ENCODE data around the gene HOXD8. TPM values are rescaled to one million over a fixed set of nuclear protein-coding genes. Genes with fewer than 3 reads are reported as not detected.

Gene HOXD8
- total and polyA plus RNA-seq, 9 donors = 13.9 to 39.3 (median 26.2) TPM

- Histone ChIP-seq H3K4me1 (ENCODE audit: control insufficient read depth, insufficient read depth, low read length) (peaks cover 17% of the 10 kb centered on the region), H3K27ac (ENCODE audit: low read length) (no peak overlapping the region), H3K36me3 (ENCODE audit: control insufficient read depth, insufficient read depth, low read length) (no peaks in the 10 kb centered on the region), H3K4me3 (ENCODE audit: low read length) (peak overlapping the region; percentile 57), H3K9me3 (replicated peaks; ENCODE audit: control insufficient read depth, low read depth, low read length) (no peaks in the 10 kb centered on the region), H3K27me3 (ENCODE audit: control insufficient read depth, insufficient read depth, low read length) (peaks cover 90% of the 10 kb centered on the region)
- no peak for DNase-seq
- WGBS (ENCODE audit: insufficient coverage) = 50% methylated on average over 24 of the region's 34 CpGs
These were observed 5.2 kb upstream of the HOXD8 start for GRCh38 chr2:176124110-176124946.

GRCh38 chr2:176124947-176125771, 4.3 kb upstream of the HOXD8 start:
- H3K4me1 ChIP-seq (ENCODE audit: control insufficient read depth, insufficient read depth, low read length) = peaks cover 19% of the 10 kb centered on the region
- no peak overlapping the region for H3K27ac ChIP-seq (ENCODE audit: low read length)
- WGBS (ENCODE audit: insufficient coverage) = 62% methylated on average over 7 of the region's 9 CpGs
- H3K4me3 ChIP-seq (ENCODE audit: low read length) = no peak overlapping the region
- DNase-seq = no peak
- no peaks in the 10 kb centered on the region for H3K36me3 ChIP-seq (ENCODE audit: control insufficient read depth, insufficient read depth, low read length)
- H3K27me3 ChIP-seq (ENCODE audit: control insufficient read depth, insufficient read depth, low read length) = peaks cover 86% of the 10 kb centered on the region
- H3K9me3 ChIP-seq (replicated peaks; ENCODE audit: control insufficient read depth, low read depth, low read length) = no peaks in the 10 kb centered on the region

GRCh38 chr2:176125772-176126054, 3.8 kb upstream of the HOXD8 start:
- H3K4me1 ChIP-seq (ENCODE audit: control insufficient read depth, insufficient read depth, low read length) = peaks cover 21% of the 10 kb centered on the region
- no peak overlapping the region for H3K27ac ChIP-seq (ENCODE audit: low read length)
- WGBS (ENCODE audit: insufficient coverage) = 71% methylated on average over 5 of the region's 6 CpGs
- H3K27me3 ChIP-seq (ENCODE audit: control insufficient read depth, insufficient read depth, low read length) = peaks cover 84% of the 10 kb centered on the region
- H3K4me3 ChIP-seq (ENCODE audit: low read length) = no peak overlapping the region
- H3K9me3 ChIP-seq (replicated peaks; ENCODE audit: control insufficient read depth, low read depth, low read length) = no peaks in the 10 kb centered on the region
- no peaks in the 10 kb centered on the region for H3K36me3 ChIP-seq (ENCODE audit: control insufficient read depth, insufficient read depth, low read length)
- DNase-seq = no peak

- 0% methylated on average over 1 of the region's 13 CpGs for WGBS (ENCODE audit: insufficient coverage)
- peaks cover 77% of the 10 kb centered on the region for H3K27me3 ChIP-seq (ENCODE audit: control insufficient read depth, insufficient read depth, low read length)
- H3K4me3 ChIP-seq (ENCODE audit: low read length) = no peak overlapping the region
- peaks cover 23% of the 10 kb centered on the region for H3K4me1 ChIP-seq (ENCODE audit: control insufficient read depth, insufficient read depth, low read length)
- DNase-seq = peak; percentile 82
- no peak overlapping the region for H3K27ac ChIP-seq (ENCODE audit: low read length)
- no peaks in the 10 kb centered on the region for H3K36me3 ChIP-seq (ENCODE audit: control insufficient read depth, insufficient read depth, low read length)
- H3K9me3 ChIP-seq (replicated peaks; ENCODE audit: control insufficient read depth, low read depth, low read length) = no peaks in the 10 kb centered on the region
These were observed 2.4 kb upstream of the HOXD8 start for GRCh38 chr2:176126929-176127773.

- peak overlapping the region; percentile 96 for H3K27ac ChIP-seq (ENCODE audit: low read length)
- no peak for DNase-seq
- no peak overlapping the region for H3K4me3 ChIP-seq (ENCODE audit: low read length)
- no peaks in the 10 kb centered on the region for H3K9me3 ChIP-seq (replicated peaks; ENCODE audit: control insufficient read depth, low read depth, low read length)
- WGBS (ENCODE audit: insufficient coverage) = 73% methylated on average over 3 of the region's 4 CpGs
- H3K36me3 ChIP-seq (ENCODE audit: control insufficient read depth, insufficient read depth, low read length) = no peaks in the 10 kb centered on the region
- peaks cover 77% of the 10 kb centered on the region for H3K27me3 ChIP-seq (ENCODE audit: control insufficient read depth, insufficient read depth, low read length)
- H3K4me1 ChIP-seq (ENCODE audit: control insufficient read depth, insufficient read depth, low read length) = peaks cover 29% of the 10 kb centered on the region
These were observed 1.8 kb upstream of the HOXD8 start for GRCh38 chr2:176127774-176128072.

GRCh38 chr2:176128172-176128981, 1.1 kb upstream of the HOXD8 start:
- H3K9me3 ChIP-seq (replicated peaks; ENCODE audit: control insufficient read depth, low read depth, low read length) = no peaks in the 10 kb centered on the region
- peak; percentile 88 for DNase-seq
- H3K4me3 ChIP-seq (ENCODE audit: low read length) = peak overlapping the region; percentile 73
- WGBS (ENCODE audit: insufficient coverage) = 16% methylated on average over 40 of the region's 49 CpGs
- H3K27ac ChIP-seq (ENCODE audit: low read length) = peak overlapping the region; percentile 96
- H3K36me3 ChIP-seq (ENCODE audit: control insufficient read depth, insufficient read depth, low read length) = peaks cover 2% of the 10 kb centered on the region
- H3K4me1 ChIP-seq (ENCODE audit: control insufficient read depth, insufficient read depth, low read length) = peaks cover 34% of the 10 kb centered on the region
- peaks cover 76% of the 10 kb centered on the region for H3K27me3 ChIP-seq (ENCODE audit: control insufficient read depth, insufficient read depth, low read length)

GRCh38 chr2:176129813-176130146, 275 bp downstream of the HOXD8 start:
- peaks cover 44% of the 10 kb centered on the region for H3K4me1 ChIP-seq (ENCODE audit: control insufficient read depth, insufficient read depth, low read length)
- peaks cover 5% of the 10 kb centered on the region for H3K36me3 ChIP-seq (ENCODE audit: control insufficient read depth, insufficient read depth, low read length)
- H3K9me3 ChIP-seq (replicated peaks; ENCODE audit: control insufficient read depth, low read depth, low read length) = no peaks in the 10 kb centered on the region
- peak overlapping the region; percentile 96 for H3K27ac ChIP-seq (ENCODE audit: low read length)
- DNase-seq = no peak
- WGBS (ENCODE audit: insufficient coverage) = under 1% methylated on average over 40 of the region's 43 CpGs
- peaks cover 68% of the 10 kb centered on the region for H3K27me3 ChIP-seq (ENCODE audit: control insufficient read depth, insufficient read depth, low read length)
- peak overlapping the region; percentile 73 for H3K4me3 ChIP-seq (ENCODE audit: low read length)

GRCh38 chr2:176130147-176130956, 847 bp downstream of the HOXD8 start:
- Histone ChIP-seq H3K4me3 (ENCODE audit: low read length) (peak overlapping the region; percentile 61), H3K27me3 (ENCODE audit: control insufficient read depth, insufficient read depth, low read length) (peaks cover 67% of the 10 kb centered on the region), H3K36me3 (ENCODE audit: control insufficient read depth, insufficient read depth, low read length) (peaks cover 5% of the 10 kb centered on the region), H3K27ac (ENCODE audit: low read length) (peak overlapping the region; percentile 96), H3K9me3 (replicated peaks; ENCODE audit: control insufficient read depth, low read depth, low read length) (no peaks in the 10 kb centered on the region), H3K4me1 (ENCODE audit: control insufficient read depth, insufficient read depth, low read length) (peaks cover 50% of the 10 kb centered on the region)
- DNase-seq = peak; percentile 76
- 0% methylated on average over 90 of the region's 100 CpGs for WGBS (ENCODE audit: insufficient coverage)

All from muscle of leg (tissue), 11 donors.